ENCODE measurements around the gene RUNDC3A. TPM values are rescaled to one million over a fixed set of nuclear protein-coding genes. Genes with fewer than 3 reads are reported as not detected.

RUNDC3A gene
- total and polyA plus RNA-seq, 2 of the 13 experiments (the other 11 are each of a cell fraction or from before 2014, with no cell fraction given): 0.25 TPM; not detected in 1

GRCh38 chr17:44326861-44327444 is 18.6 kb downstream of the RUNDC3A start (continued):
- peak; percentile 65 for TF ChIP-seq HNF1B (CRISPR knock-in tag; IDR thresholded peaks at IDR 0.05)
- TF ChIP-seq, protein P1, sequence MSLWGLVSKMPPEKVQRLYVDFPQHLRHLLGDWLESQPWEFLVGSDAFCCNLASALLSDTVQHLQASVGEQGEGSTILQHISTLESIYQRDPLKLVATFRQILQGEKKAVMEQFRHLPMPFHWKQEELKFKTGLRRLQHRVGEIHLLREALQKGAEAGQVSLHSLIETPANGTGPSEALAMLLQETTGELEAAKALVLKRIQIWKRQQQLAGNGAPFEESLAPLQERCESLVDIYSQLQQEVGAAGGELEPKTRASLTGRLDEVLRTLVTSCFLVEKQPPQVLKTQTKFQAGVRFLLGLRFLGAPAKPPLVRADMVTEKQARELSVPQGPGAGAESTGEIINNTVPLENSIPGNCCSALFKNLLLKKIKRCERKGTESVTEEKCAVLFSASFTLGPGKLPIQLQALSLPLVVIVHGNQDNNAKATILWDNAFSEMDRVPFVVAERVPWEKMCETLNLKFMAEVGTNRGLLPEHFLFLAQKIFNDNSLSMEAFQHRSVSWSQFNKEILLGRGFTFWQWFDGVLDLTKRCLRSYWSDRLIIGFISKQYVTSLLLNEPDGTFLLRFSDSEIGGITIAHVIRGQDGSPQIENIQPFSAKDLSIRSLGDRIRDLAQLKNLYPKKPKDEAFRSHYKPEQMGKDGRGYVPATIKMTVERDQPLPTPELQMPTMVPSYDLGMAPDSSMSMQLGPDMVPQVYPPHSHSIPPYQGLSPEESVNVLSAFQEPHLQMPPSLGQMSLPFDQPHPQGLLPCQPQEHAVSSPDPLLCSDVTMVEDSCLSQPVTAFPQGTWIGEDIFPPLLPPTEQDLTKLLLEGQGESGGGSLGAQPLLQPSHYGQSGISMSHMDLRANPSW (CRISPR knock-in tag; IDR thresholded peaks at IDR 0.05; ENCODE audit: borderline replicate concordance): peak; percentile 42; the same call in 1 of the 2 replicates
- TF ChIP-seq ZNF747 (CRISPR knock-in tag; IDR thresholded peaks at IDR 0.05; ENCODE audit: borderline replicate concordance): no peak
- TF ChIP-seq AKAP8 (CRISPR knock-in tag; IDR thresholded peaks at IDR 0.05): no peak
- TF ChIP-seq RARG (CRISPR knock-in tag; IDR thresholded peaks at IDR 0.05; ENCODE audit: low read depth): no peak
- TF ChIP-seq TSC22D2 (CRISPR knock-in tag; IDR thresholded peaks at IDR 0.05; ENCODE audit: borderline replicate concordance): no peak
- TF ChIP-seq ZNF557 (CRISPR knock-in tag; IDR thresholded peaks at IDR 0.05): no peak
- no peak for TF ChIP-seq CBX1 (IDR thresholded peaks at IDR 0.05; ENCODE audit: low read depth)
- no peak for TF ChIP-seq SP1 (IDR thresholded peaks at IDR 0.05)
- peak; percentile 76 for TF ChIP-seq SP1 (CRISPR knock-in tag; IDR thresholded peaks at IDR 0.05)
- TF ChIP-seq NFE2L2 (IDR thresholded peaks at IDR 0.05; ENCODE audit: low read length): no peak
- TF ChIP-seq SP140L (CRISPR knock-in tag; IDR thresholded peaks at IDR 0.05; ENCODE audit: borderline replicate concordance): no peak
- TF ChIP-seq MTF2 (CRISPR knock-in tag; IDR thresholded peaks at IDR 0.05; ENCODE audit: borderline replicate concordance): no peak
- TF ChIP-seq MTF1 (CRISPR knock-in tag; IDR thresholded peaks at IDR 0.05): no peak
- TF ChIP-seq ATF7 (IDR thresholded peaks at IDR 0.05): no peak
- no peak for TF ChIP-seq ATF7 (CRISPR knock-in tag; IDR thresholded peaks at IDR 0.05)
- TF ChIP-seq ZFP41 (CRISPR knock-in tag; IDR thresholded peaks at IDR 0.05; ENCODE audit: borderline replicate concordance): no peak; the same call in 1 of the 2 replicates
- TF ChIP-seq, protein P2, sequence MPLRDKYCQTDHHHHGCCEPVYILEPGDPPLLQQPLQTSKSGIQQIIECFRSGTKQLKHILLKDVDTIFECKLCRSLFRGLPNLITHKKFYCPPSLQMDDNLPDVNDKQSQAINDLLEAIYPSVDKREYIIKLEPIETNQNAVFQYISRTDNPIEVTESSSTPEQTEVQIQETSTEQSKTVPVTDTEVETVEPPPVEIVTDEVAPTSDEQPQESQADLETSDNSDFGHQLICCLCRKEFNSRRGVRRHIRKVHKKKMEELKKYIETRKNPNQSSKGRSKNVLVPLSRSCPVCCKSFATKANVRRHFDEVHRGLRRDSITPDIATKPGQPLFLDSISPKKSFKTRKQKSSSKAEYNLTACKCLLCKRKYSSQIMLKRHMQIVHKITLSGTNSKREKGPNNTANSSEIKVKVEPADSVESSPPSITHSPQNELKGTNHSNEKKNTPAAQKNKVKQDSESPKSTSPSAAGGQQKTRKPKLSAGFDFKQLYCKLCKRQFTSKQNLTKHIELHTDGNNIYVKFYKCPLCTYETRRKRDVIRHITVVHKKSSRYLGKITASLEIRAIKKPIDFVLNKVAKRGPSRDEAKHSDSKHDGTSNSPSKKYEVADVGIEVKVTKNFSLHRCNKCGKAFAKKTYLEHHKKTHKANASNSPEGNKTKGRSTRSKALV (CRISPR knock-in tag; IDR thresholded peaks at IDR 0.05): no peak
- TF ChIP-seq HOXA5 (CRISPR knock-in tag; IDR thresholded peaks at IDR 0.05): no peak
- TF ChIP-seq ZNF121 (CRISPR knock-in tag; IDR thresholded peaks at IDR 0.05): no peak
- TF ChIP-seq HIVEP1 (CRISPR knock-in tag; IDR thresholded peaks at IDR 0.05): no peak
- TF ChIP-seq SNAPC5 (CRISPR knock-in tag; IDR thresholded peaks at IDR 0.05; ENCODE audit: borderline replicate concordance): no peak
- TF ChIP-seq CBFB (CRISPR knock-in tag; IDR thresholded peaks at IDR 0.05): no peak
- no peak for TF ChIP-seq ZNF333 (CRISPR knock-in tag; IDR thresholded peaks at IDR 0.05; ENCODE audit: borderline replicate concordance)
- peak; percentile 82 for TF ChIP-seq ZNF788 (CRISPR knock-in tag; IDR thresholded peaks at IDR 0.05; ENCODE audit: borderline replicate concordance)
- no peak for TF ChIP-seq ZFP36L1 (CRISPR knock-in tag; IDR thresholded peaks at IDR 0.05)
